AG10803 (cell line): ENCODE data around the gene MAGEB4.

Experiments used
- DNase-seq: peaks from one replicate; pipeline ENCODE4 v3.0.0; 2010; ENCODE audit warnings: low read depth
- H3K4me3 ChIP-seq: 2 replicates; pipeline ENCODE4 v1.5.1; 2011; ENCODE audit warnings: mild to moderate bottlenecking, low read length, control low read depth
- CTCF ChIP-seq: conservative IDR thresholded peaks from 2 replicates; pipeline ENCODE4 v1.5.1; 2011; ENCODE audit warnings: mild to moderate bottlenecking, low read length, control low read depth, inconsistent platforms

MAGEB4 gene

DNA sequence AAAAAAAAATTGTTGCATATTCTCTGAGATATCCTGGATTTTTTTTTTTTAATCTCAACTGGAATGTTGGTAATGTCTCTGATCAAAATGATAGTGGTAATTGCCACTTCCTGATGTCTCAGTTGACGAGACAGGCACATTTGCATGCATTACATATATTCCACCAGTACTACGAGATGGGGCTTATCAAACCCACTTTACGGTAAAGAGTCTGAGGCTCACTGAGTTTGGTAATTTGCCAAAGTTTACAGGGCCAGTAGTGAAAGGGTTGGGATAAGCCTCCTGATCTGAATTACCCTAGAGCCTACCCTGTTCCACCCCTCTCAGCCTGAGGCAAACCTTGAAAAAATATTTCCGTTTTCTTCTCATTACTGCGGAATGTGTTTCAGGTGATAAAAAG, 21.1 kb upstream of the MAGEB4 start:
- TF ChIP-seq CTCF: no peak
- H3K4me3 ChIP-seq: no peak overlapping the region
- no peak for DNase-seq

DNA sequence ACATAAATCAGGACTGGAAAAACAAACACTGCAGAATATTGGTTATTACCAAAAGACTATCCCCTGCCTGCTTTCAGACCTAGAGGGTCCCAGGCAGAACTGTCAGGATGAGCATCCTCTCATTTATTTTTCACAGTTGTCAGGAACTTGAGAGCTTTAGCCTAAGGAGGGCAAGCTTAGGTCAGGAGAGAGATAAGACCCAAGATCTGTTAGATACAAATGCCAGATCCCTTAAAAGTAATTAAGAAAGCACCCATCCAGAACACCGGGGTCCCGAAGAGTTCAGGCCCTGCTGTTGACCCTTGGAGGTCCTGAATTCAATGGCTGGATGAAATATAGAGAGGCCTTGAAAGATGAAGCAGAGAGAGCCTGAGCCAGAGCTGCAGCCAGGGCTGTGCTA, 17.3 kb upstream of the MAGEB4 start:
- H3K4me3 ChIP-seq: no peak overlapping the region
- DNase-seq: no peak
- no peak for TF ChIP-seq CTCF

- no peak overlapping the region for H3K4me3 ChIP-seq
- no peak for TF ChIP-seq CTCF
- no peak for DNase-seq
Measured at GRCh38 chrX:30228526-30228925, 13.3 kb upstream of the MAGEB4 start.

GRCh38 chrX:30230395-30230794, 11.4 kb upstream of the MAGEB4 start, which contains the start of gene MAGEB3:
Gene MAGEB3, plus strand, starts transcription at chrX:30230657. Its CDS starts 5,268 bp downstream, at chrX:30235925.
- no peak for DNase-seq
- no peak for TF ChIP-seq CTCF
- no peak within 1 kb of the TSS for H3K4me3 ChIP-seq

DNA sequence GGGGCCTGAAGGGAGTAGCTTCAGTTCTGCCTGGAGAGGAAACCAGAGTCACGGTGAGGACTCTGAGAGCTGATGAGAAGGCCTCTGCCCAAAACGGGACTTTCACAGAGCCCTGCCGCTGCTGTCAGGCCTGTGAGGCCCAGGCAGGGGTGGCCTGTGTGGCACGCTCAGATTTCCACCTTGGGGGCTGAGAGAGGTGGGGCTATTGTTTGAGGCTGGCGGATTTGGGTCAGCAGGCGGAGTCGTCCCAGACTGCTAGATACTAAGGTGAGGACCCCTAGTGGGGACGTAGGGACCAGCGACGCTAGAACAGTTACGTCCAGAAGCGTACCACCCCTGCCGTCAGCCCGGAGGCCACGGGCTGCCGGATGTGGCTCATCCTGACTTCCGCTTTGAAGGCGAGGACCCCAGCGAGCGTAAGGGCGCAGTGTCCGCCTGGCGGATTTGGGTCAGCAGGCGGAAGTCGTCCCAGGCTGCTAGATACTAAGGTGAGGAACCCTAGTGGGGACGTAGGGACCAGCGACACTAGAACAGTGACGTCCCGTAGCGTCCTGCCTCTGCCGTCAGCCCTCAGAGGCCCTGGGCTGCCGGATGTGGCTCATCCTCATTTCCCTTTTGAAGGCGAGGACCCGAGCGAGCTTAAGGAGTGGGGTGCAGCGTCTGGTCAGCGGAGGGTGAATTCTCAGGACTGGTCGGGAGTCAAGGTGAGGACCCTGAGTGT, 5.1 kb downstream of the MAGEB4 start, which contains the start of gene MAGEB1:
Gene MAGEB1, plus strand, starts transcription at position 378 of the 721 bp plus-strand sequence. CDS start 3,348 bp downstream, outside the sequence.
- H3K4me3 ChIP-seq: no peak within 1 kb of the TSS
- no peak for TF ChIP-seq CTCF
- no peak for DNase-seq

GRCh38 chrX:30248854-30249253, 7.1 kb downstream of the MAGEB4 start:
- no peak for DNase-seq
- H3K4me3 ChIP-seq: no peak overlapping the region
- no peak for TF ChIP-seq CTCF

GRCh38 chrX:30253257-30253656, 11.5 kb downstream of the MAGEB4 start:
- no peak for TF ChIP-seq CTCF
- no peak for DNase-seq
- no peak overlapping the region for H3K4me3 ChIP-seq
